ENCODE results near the gene FADS2.

- TF ChIP-seq, protein P1, sequence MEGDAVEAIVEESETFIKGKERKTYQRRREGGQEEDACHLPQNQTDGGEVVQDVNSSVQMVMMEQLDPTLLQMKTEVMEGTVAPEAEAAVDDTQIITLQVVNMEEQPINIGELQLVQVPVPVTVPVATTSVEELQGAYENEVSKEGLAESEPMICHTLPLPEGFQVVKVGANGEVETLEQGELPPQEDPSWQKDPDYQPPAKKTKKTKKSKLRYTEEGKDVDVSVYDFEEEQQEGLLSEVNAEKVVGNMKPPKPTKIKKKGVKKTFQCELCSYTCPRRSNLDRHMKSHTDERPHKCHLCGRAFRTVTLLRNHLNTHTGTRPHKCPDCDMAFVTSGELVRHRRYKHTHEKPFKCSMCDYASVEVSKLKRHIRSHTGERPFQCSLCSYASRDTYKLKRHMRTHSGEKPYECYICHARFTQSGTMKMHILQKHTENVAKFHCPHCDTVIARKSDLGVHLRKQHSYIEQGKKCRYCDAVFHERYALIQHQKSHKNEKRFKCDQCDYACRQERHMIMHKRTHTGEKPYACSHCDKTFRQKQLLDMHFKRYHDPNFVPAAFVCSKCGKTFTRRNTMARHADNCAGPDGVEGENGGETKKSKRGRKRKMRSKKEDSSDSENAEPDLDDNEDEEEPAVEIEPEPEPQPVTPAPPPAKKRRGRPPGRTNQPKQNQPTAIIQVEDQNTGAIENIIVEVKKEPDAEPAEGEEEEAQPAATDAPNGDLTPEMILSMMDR (IDR thresholded peaks at IDR 0.05; ENCODE audit: poor library complexity): no peak
- TF ChIP-seq EZH2 (IDR thresholded peaks at IDR 0.05; ENCODE audit: borderline replicate concordance): no peak
Measured at GRCh38 chr11:61864814-61865775, 37.0 kb downstream of the FADS2 start.
